Mononuclear cell (primary cell): Measurements from ENCODE around the gene GNA15. TPM values are rescaled to one million over a fixed set of nuclear protein-coding genes. Genes with fewer than 3 reads are reported as not detected.

Experiments used
- H3K27me3 ChIP-seq: 2 replicates; pipeline ENCODE4 v1.6.0; 2011; ENCODE audit warnings: low read length, control low read depth; ENCODE audit not compliant: insufficient read depth
- H3K4me1 ChIP-seq: 2 replicates; pipeline ENCODE4 v1.5.1; 2011; ENCODE audit warnings: mild to moderate bottlenecking, low read length, control low read depth; ENCODE audit not compliant: insufficient read depth
- H3K4me3 ChIP-seq: 2 replicates; pipeline ENCODE4 v1.5.1; 2011; ENCODE audit warnings: mild to moderate bottlenecking, low read length, moderate library complexity
- H3K9me3 ChIP-seq: 2 replicates; pipeline ENCODE4 v1.5.1; 2011; ENCODE audit warnings: low read depth, mild to moderate bottlenecking, control low read depth, low read length
- total RNA-seq: library from RNA; depleted of rRNA; stranded (reverse); fragments of >200 nt; gene quantifications from one replicate; pipeline ENCODE4 v1.2.3, GENCODE V29; 2012

GNA15 gene
- total RNA-seq, 1 donor: 48.3 TPM

GRCh38 chr19:3114018-3114726 lies 21.7 kb upstream of the GNA15 start:
- no peak overlapping the region for H3K4me3 ChIP-seq
- H3K4me1 ChIP-seq: no peaks in the 10 kb centered on the region

DNA sequence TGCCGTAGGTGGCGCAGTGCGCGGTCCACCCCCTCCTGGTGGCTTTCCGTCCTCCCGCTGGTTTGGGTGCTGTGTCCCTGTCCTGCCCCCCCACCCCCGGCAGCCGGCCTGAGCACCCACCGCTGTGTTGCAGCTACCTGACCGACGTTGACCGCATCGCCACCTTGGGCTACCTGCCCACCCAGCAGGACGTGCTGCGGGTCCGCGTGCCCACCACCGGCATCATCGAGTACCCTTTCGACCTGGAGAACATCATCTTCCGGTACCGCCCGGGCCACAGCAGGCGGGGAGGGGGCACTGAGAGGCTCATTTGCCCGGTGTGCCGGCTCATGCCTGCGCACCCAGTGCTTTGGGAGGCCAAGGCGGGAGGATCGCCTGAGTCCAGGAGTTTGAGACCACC lies 21.0 kb upstream of the GNA15 start:
- H3K4me1 ChIP-seq: no peaks in the 10 kb centered on the region
- no peak overlapping the region for H3K4me3 ChIP-seq
- no peaks in the 10 kb centered on the region for H3K27me3 ChIP-seq
- H3K9me3 ChIP-seq: no peaks in the 10 kb centered on the region

More at GRCh38 chr19:3114018-3114726, 21.7 kb upstream of the GNA15 start:
- Histone ChIP-seq H3K27me3 (no peaks in the 10 kb centered on the region), H3K9me3 (no peaks in the 10 kb centered on the region)

DNA sequence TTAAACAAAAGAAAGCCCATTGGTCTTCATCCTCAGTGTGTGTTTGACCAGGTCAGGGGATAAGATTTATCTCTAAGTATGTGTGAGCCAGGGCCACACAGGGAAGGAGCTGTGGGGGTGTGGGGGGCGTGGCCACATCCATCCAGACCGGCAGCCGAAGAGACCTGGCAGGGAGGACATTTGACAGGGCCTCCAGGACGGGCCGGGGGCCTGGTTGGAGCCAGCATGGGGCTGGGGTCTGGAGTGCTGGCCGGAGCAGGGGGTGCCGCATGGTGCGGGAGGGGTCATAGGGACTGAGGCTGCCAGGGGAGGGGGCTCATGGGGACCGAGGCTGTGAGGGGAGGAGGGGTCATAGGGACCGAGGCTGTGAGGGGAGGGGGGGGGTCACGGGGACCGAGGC lies 20.4 kb upstream of the GNA15 start:
- Histone ChIP-seq H3K27me3 (no peaks in the 10 kb centered on the region), H3K9me3 (no peaks in the 10 kb centered on the region), H3K4me1 (no peaks in the 10 kb centered on the region), H3K4me3 (no peak overlapping the region)

- H3K9me3 ChIP-seq: no peaks in the 10 kb centered on the region
- H3K27me3 ChIP-seq: no peaks in the 10 kb centered on the region
- no peak overlapping the region for H3K4me3 ChIP-seq
- H3K4me1 ChIP-seq: no peaks in the 10 kb centered on the region
Observed at GRCh38 chr19:3115916-3116602, 19.8 kb upstream of the GNA15 start.

- no peaks in the 10 kb centered on the region for H3K4me1 ChIP-seq
- no peak overlapping the region for H3K4me3 ChIP-seq
- no peaks in the 10 kb centered on the region for H3K27me3 ChIP-seq
- no peaks in the 10 kb centered on the region for H3K9me3 ChIP-seq
Observed at GRCh38 chr19:3116621-3117020, 19.2 kb upstream of the GNA15 start.

GRCh38 chr19:3117716-3118115 lies 18.1 kb upstream of the GNA15 start:
- no peaks in the 10 kb centered on the region for H3K27me3 ChIP-seq
- H3K4me1 ChIP-seq: no peaks in the 10 kb centered on the region
- no peaks in the 10 kb centered on the region for H3K9me3 ChIP-seq
- H3K4me3 ChIP-seq: no peak overlapping the region

GRCh38 chr19:3118232-3119070 lies 17.4 kb upstream of the GNA15 start:
- Histone ChIP-seq H3K9me3 (no peaks in the 10 kb centered on the region), H3K4me3 (no peak overlapping the region), H3K27me3 (no peaks in the 10 kb centered on the region), H3K4me1 (no peaks in the 10 kb centered on the region)

DNA sequence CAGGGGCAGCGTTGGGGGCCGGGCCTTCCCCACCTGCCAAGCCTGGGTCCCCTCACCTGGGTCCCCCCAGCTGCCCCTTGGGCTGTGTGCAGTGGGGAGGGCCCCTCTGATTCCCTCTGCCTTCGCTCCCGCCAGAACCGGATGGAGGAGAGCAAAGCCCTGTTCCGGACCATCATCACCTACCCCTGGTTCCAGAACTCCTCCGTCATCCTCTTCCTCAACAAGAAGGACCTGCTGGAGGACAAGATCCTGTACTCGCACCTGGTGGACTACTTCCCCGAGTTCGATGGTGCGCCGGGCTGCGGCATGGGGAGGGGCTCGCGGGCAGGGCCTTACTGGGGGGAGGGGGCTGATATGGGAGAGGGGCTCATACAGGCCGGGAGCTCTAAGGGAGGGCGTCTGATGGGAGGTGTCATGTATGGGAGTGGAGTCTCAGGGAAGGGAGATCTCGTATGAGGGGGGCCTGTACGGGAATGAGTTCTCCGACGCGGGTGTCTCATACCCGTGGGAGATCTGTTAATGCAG lies 16.7 kb upstream of the GNA15 start:
- no peaks in the 10 kb centered on the region for H3K27me3 ChIP-seq
- H3K9me3 ChIP-seq: no peaks in the 10 kb centered on the region
- H3K4me3 ChIP-seq: no peak overlapping the region
- H3K4me1 ChIP-seq: no peaks in the 10 kb centered on the region

DNA sequence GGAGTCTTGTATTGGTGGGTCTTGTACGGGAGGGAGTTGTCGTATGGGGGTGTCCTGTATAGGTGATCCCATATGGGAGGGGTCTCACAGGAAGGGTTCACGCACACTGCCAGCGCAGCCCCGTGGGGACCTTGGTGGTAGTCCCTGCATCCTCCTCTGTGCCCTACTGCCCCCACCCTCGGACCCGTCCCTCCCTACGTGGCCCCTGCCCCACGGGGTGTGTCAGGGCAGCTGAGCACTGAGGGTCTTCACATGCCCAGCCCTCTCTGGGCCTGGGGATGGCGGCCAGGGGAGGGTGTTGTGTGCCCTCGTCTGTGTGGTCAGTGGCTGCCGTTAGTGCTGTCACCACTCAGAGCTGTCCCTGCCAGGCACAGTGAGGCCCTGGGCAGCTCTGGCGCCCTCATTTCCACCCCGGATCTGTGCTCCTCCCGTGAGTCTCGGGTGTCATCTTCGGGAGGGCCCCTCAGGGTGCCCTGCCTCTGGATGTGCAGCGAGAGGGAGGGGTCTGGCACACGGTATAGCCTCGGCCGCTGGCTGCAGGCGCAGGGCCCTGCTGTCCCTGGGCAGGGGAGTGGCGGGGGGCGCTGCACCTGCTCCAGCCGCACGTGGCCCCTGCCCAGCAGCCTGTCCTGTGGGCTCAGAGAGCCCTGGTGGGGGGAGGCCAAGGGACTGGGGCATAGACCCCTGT lies 16.0 kb upstream of the GNA15 start:
- H3K4me1 ChIP-seq: no peaks in the 10 kb centered on the region
- H3K4me3 ChIP-seq: no peak overlapping the region
- no peaks in the 10 kb centered on the region for H3K27me3 ChIP-seq
- H3K9me3 ChIP-seq: no peaks in the 10 kb centered on the region

GRCh38 chr19:3120611-3121276 lies 15.1 kb upstream of the GNA15 start:
- Histone ChIP-seq H3K27me3 (no peaks in the 10 kb centered on the region), H3K4me1 (peaks cover 7% of the 10 kb centered on the region), H3K4me3 (no peak overlapping the region), H3K9me3 (no peaks in the 10 kb centered on the region)

DNA sequence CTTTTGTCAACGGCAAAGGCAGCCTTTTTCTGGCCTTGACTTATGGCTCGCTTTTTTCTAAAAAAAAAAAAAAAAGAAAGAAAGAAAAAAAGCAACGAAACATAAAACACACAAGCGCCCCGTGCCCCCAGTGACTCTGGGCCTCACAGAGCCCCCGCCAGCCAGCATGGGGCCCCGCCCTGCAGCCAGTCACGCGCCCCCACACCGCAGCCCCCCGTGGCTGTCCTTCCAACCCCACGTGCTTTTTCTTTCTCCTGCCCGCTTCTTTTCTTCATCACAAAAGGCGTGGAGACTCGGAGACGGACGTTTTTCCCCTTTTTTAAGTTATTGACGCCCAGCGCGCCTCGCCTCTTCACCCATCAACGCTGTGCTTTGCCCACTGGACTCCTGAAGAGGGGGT lies 14.4 kb upstream of the GNA15 start:
- Histone ChIP-seq H3K4me1 (peaks cover 8% of the 10 kb centered on the region), H3K27me3 (no peaks in the 10 kb centered on the region), H3K4me3 (no peak overlapping the region), H3K9me3 (no peaks in the 10 kb centered on the region)

DNA sequence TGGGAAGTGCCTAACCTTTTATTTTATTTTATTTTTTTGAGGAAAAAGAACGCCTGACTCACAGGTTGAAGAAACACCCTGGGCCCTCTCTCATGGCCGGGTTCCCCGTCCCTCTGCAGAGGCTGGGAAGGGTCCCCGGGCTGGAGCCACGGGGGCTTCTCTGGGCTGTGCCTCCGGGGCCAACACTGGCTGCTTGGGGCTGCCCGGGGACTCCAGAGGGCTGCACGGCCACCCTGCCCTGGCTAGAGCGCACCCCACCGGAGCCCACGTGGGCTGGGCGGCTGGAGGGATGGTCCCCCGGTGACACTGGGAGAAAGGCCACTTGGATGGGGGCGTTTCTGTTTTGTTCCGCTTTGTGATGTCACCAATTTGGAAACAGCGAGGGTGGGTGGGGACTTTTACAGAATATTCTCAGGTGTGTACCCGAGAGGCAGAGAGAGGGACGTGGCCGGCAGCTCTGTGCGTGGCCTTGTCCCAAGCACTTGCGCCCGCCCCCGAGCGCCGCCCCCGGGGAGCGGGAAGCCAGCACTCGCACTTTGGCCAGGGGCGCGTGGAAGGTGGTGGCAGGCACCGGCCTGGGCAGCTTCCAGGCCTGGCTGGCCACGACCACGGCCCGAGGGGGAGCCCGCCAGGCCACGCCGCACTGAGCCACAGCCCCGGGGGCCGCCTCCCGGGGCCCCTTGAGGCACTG lies 13.9 kb upstream of the GNA15 start:
- H3K9me3 ChIP-seq: no peaks in the 10 kb centered on the region
- H3K4me1 ChIP-seq: peaks cover 8% of the 10 kb centered on the region
- H3K4me3 ChIP-seq: no peak overlapping the region
- no peaks in the 10 kb centered on the region for H3K27me3 ChIP-seq

- H3K27me3 ChIP-seq: no peaks in the 10 kb centered on the region
- H3K4me3 ChIP-seq: no peak overlapping the region
- peaks cover 8% of the 10 kb centered on the region for H3K4me1 ChIP-seq
- no peaks in the 10 kb centered on the region for H3K9me3 ChIP-seq
Observed at GRCh38 chr19:3122512-3122870, 13.3 kb upstream of the GNA15 start.
